Stimulated activated CD4-positive, alpha-beta T cell treated with anti-CD3 and anti-CD28 coated beads, Interleukin-12 subunit alpha, Interleukin-12 subunit beta, amount 100 ng/mL, for 4 hours (primary cell): Measurements from ENCODE around the gene PSENEN.

Experiments
- DNase-seq: peaks from one replicate; pipeline ENCODE4 v3.0.0-alpha.2; 2020

The PSENEN gene

DNA sequence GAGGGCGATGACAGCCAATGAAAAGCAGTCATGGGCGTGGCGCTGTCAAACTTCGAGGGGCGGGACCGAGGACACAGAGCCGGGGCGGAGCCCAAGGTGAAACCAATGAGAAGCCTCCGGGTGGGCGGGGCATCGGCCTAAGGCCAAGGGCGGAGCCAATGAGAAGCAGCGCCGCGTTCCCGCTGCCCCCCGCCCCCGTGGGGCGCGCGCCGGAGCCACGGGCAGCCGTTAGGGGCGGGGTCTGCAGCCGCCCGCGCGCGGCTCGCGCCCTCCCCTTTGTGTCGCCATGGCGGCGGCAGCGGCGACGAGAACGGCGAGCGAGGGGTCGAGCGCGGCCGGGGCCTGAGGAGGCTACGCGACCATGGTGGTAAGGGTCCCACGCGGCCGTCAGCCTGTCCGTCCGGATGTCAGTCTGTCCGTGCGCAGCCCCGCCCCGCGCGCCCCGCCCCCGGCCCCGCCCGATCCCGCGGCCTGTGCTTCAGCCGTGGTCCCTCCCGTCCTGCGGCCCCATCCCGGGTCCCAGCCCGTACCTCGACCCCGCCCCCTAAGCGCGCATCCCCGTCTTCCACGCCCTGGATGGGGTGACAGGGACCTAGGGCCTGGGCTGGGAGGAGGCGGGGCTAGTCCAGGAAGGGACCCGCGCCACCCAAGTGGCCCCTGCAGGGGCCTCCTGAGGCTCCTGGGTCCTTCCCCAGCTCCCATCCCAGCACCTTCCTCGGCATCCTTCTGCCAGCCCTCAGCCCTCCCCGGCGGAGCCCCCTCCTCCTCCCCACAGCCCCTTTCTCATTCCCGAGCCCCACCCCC lies 30.0 kb downstream of the PSENEN start, which contains the start of gene ARHGAP33:
ARHGAP33 (plus strand) TSS at position 267 of the 804 bp plus-strand sequence; CDS start at position 362, 95 bp downstream.
- DNase-seq, result peak; percentile 98

- DNase-seq, result no peak
Measured at GRCh38 chr19:35776102-35776788, 30.8 kb downstream of the PSENEN start.

- DNase-seq, result no peak
Measured at GRCh38 chr19:35777086-35777841, 31.8 kb downstream of the PSENEN start.

- DNase-seq, result no peak
Measured at GRCh38 chr19:35777961-35778360, 32.5 kb downstream of the PSENEN start.

DNA sequence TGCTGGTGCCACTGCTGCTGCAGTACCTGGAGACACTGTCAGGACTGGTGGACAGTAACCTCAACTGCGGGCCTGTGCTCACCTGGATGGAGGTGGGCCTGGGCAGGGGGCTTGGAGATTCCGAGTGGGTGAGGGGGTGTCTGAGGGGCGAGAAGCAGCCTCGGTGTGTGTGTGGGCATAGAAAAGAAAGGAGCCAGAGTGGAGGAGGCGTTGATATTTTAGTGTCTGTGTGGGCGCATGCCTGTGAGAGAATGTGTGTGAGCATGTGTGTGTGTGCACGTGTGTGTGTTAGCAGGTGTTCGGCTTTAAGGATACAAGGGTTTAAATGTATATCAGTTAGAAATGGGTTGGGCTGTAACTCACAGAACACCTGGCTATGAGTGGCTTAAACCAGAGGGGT lies 33.6 kb downstream of the PSENEN start:
- no peak for DNase-seq

GRCh38 chr19:35780058-35780457 lies 34.6 kb downstream of the PSENEN start:
- no peak for DNase-seq

GRCh38 chr19:35780717-35781116 lies 35.3 kb downstream of the PSENEN start:
- DNase-seq, result no peak

DNA sequence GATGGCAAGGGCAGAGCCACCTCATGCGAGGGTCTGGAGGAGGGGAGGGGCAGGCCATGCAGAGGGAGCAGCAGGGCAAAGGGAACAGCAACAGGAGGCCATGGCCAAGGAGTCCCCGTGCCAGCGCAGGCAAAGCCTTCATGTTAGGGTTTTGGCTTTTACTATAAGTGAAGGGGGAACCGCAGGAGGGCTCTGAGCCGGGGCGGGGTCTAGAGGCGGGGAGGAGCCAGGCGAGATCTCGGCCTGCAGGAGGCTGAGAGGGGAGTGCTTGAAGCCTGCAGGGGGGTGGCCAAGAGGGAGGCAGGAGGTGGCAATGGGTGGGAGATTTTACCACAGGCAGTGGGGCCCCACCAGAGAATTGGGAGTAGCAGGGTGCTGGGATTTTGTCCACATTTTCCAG lies 36.2 kb downstream of the PSENEN start:
- no peak for DNase-seq

- DNase-seq, result no peak
Measured at GRCh38 chr19:35782589-35782988, 37.1 kb downstream of the PSENEN start.

DNA sequence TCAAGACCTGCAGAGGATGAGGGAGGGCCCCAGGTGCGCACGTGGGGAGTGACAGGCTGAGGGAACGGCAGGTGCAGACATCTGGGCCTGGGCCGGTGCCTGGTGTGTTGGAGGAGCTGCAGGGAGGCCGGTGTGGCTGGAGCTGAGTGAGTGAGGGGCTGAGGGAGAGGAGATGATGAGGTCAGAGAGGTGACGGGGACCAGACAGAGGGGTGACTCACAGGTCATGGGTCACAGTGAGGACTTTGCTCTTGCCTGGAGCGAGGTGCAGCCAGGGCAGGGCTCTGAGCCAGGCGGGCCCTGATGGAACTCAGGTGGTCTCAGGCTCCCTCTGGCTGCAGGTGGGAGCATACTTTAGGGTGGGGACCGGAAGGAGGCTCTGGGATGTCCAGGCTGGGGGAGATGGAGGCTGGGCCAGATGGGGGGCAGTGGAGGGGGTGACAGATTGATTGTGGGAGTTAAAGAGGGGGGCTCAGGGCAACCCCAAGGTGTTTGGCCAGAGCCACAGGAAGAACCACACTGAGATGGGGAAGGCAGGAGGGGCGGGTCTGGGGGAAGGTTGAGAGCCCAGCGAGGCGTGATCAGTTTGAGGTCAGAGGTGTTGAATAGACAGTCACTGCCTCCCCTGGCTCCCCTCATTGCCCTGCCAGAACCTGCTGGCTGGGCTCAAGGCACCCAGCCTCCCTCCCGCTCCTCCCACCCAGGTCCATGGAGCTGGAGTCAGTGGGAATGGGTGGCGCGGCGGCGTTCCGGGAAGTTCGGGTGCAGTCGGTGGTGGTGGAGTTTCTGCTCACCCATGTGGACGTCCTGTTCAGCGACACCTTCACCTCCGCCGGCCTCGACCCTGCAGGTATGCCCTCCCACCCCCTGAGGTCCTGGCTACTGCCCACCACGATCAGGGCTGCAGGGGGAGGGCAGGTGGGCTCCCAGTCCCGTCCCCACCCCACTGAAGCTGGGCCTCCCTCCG lies 38.3 kb downstream of the PSENEN start:
- DNase-seq, result no peak

DNA sequence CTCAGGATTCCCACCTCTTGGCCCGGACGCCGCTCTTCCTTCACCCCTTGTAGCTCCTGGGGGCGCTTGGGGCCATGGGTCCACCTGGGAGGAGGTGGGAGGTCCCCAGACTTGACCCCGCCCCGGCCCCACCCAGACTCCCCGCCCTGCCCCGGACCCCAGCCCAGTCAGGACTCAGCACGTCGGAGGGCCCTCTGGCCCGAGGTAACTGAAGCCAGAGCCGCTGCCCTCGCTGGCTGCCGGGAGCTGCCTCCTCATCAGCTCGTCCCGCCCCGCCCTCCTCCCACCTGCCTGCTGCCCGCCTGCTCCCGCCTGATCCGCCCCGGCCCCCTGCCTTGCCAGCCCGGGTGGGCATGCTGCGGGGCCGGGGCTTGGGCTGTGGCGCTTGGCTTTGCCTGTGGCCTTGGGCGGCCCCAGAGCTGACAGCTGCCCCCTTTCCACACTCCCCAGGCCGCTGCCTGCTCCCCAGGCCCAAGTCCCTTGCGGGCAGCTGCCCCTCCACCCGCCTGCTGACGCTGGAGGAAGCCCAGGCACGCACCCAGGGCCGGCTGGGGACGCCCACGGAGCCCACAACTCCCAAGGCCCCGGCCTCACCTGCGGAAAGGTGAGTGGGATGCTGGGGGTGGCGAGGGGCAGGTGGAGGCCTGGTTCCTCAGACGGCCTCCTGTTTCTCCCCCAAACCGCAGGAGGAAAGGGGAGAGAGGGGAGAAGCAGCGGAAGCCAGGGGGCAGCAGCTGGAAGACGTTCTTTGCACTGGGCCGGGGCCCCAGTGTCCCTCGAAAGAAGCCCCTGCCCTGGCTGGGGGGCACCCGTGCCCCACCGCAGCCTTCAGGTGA lies 39.3 kb downstream of the PSENEN start:
- DNase-seq, result no peak

DNA sequence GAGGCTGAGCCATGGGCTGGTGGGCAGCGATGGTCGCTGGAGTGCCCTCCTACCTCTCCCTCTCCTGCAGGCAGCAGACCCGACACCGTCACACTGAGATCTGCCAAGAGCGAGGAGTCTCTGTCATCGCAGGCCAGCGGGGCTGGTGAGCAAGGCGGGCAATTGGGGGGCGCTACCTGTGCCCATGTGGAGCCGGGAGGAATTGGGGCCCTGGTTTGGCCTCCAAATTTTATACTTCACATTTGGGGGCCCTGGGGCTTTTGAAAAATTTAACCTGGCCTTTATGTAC lies 39.8 kb downstream of the PSENEN start:
- no peak for DNase-seq

- no peak for DNase-seq
Measured at GRCh38 chr19:35786299-35787160, 41.1 kb downstream of the PSENEN start.

GRCh38 chr19:35787227-35787799 lies 41.9 kb downstream of the PSENEN start:
- no peak for DNase-seq

DNA sequence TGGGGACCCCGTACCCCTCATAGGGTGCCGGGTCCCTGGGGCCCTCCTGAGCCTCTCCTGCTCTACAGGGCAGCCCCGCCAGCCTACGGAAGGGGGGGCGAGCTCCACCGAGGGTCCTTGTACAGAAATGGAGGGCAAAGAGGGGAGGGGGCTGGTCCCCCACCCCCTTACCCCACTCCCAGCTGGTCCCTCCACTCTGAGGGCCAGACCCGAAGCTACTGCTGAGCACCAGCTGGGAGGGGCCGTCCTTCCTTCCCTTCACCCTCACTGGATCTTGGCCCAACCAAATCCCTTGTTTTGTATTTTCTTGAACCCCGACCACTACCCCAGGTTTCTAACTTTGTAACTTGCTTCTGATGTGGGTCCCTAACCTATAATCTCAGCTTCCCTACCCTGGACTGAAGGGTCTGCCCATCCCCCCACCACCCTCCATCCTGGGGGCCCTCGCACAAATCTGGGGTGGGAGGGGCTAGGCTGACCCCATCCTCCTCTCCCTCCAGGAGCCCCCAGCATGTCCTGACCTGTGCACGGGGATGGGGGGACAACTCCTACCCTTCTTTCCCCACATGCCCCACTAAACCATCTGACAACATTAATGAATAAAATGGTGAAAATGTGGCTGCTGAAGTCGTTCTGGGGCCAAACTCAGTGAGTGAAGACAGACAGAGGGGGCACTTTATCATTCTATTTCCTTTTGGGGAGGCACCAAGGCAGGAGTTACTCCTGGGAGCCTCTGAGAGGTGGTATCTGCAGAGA lies 42.9 kb downstream of the PSENEN start:
- no peak for DNase-seq

DNA sequence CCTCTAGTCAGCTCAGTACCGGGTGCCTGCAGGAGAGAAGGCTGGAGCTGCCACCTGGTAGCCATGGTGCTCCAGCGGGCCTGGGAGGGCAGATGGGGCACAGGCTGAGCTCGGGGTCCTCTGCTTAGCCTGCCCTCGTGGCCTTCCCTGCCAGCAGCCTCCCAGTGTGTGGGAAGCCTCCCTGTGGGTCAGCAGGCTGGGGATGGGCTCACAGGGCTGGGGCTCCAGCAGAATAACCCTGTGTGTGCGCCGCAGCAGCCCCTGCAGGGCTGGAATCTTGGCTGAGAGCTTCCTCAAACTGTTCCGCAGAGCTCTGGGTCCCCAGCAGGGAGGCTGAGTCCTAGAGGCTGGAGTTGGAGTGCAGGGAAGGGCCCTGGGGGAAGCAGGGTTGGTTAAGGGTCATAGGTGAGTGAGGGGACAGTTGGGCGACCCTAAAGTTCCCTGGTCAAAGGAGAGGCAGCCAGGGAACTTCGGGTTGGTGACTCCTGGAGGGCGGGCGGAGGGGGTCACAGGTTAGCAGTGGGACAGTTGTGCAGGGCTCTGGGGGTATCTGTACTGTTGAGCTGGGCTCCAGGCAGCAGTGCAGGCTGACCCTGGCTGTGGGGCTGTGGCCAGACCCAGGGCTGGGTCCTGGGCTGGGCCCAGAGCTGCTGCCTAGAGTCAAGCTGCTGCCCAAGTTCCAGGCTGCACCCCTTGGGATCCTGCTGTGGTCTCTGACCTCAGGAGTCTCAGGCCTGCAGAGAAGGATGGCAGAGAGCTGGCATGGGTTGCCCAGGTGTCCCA lies 43.9 kb downstream of the PSENEN start:
- DNase-seq, result no peak

DNA sequence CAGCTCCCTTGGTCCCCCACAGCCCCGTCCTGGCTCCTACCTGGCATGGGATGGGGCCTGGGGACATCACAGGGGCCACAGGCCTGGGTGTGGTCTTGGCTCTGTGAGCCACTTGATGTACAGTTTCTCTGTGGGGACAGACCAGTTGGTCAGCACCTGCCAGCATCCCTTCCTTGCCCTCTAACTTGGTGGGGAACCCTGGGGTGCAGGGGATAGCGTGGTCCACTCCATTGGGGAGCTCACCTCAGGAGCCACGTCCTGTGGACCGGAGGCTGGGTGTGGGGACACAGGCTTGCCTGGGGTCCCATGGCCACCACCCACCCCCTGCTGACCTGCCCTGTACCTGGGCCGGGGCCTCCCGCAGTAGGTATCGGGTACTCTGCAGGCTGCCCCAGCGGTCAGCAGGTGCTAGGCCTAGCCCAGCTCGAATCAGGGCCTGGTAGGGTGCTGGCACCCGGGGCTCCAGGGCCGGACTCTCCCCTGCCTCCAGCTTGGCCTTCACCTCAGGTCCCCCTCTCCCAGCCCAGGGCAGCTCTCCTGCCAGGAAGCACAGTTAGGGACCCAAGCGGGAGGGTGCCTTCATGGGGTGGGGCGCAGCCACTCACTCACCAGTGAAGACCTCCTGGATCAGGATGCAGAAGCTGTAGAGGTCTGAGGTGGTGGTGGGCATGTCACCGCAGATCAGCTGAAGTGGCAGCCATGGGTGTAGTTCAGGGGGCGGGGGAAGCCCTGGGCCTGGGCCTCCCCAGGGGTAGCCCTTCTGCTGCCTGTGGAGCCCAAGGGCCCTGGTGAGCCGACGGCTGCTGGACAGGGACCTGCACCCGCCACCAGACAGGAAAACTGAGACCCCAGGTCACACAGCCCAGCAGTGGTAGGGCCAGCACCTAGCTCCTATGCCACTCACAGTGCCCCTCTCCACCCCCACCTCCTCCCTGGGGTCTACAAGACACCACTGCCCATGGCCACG lies 44.8 kb downstream of the PSENEN start:
- DNase-seq, result no peak
